ENCODE data around the gene ERVFRD-1. TPM values are rescaled to one million over a fixed set of nuclear protein-coding genes. Genes with fewer than 3 reads are reported as not detected.
A peak's percentile ranks its signal among the peaks of the same experiment; 100 is the strongest.
"Not testable (repeated sequence)": the region's sequence is repeated elsewhere in the genome, so short reads cannot be mapped to it uniquely, and the experiment has no call there.

The ERVFRD-1 gene
- total RNA-seq, 1 donor from 2014 or later, result 0.10 TPM

GRCh38 chr6:11128608-11129007 lies 17.1 kb upstream of the ERVFRD-1 start:
- DNase-seq, result no peak

- DNase-seq, result no peak
Observed at GRCh38 chr6:11126876-11127275, 15.4 kb upstream of the ERVFRD-1 start.

GRCh38 chr6:11123978-11124377 lies 12.5 kb upstream of the ERVFRD-1 start:
- no peak for DNase-seq

GRCh38 chr6:11122380-11122779 lies 10.9 kb upstream of the ERVFRD-1 start:
- no peak for DNase-seq

- peak; percentile 42 for DNase-seq
Observed at GRCh38 chr6:11121851-11122250, 10.3 kb upstream of the ERVFRD-1 start.

GRCh38 chr6:11120271-11121005 lies 8.9 kb upstream of the ERVFRD-1 start:
- DNase-seq, result no peak

- not testable (repeated sequence) for DNase-seq
Observed at GRCh38 chr6:11115808-11116536, 4.4 kb upstream of the ERVFRD-1 start.

- DNase-seq, result no peak
Observed at GRCh38 chr6:11113038-11113437, 1.5 kb upstream of the ERVFRD-1 start.

- no peak for DNase-seq
Observed at GRCh38 chr6:11111769-11112437, 378 bp upstream of the ERVFRD-1 start.

GRCh38 chr6:11108726-11109125 lies 2.8 kb downstream of the ERVFRD-1 start:
- DNase-seq, result no peak

GRCh38 chr6:11103065-11103464 lies 8.5 kb downstream of the ERVFRD-1 start:
- no peak for DNase-seq

- no peak for DNase-seq
Observed at GRCh38 chr6:11101417-11101816, 10.1 kb downstream of the ERVFRD-1 start.

- DNase-seq, result no peak
Observed at GRCh38 chr6:11098004-11098403, 13.5 kb downstream of the ERVFRD-1 start.

GRCh38 chr6:11097476-11097875 lies 14.0 kb downstream of the ERVFRD-1 start:
- DNase-seq, result no peak

GRCh38 chr6:11096109-11096508 lies 15.4 kb downstream of the ERVFRD-1 start:
- DNase-seq, result peak; percentile 4

GRCh38 chr6:11094941-11095340 lies 16.6 kb downstream of the ERVFRD-1 start:
- DNase-seq, result no peak

- DNase-seq, result peak; percentile 49
Observed at GRCh38 chr6:11094411-11094851, 17.1 kb downstream of the ERVFRD-1 start.

GRCh38 chr6:11093626-11094410 lies 17.7 kb downstream of the ERVFRD-1 start, which contains the start of gene SMIM13:
SMIM13 (plus strand) TSS chr6:11093834; CDS start chr6:11094314, 480 bp downstream.
- DNase-seq, result peak; percentile 99

GRCh38 chr6:11093376-11093625 lies 18.2 kb downstream of the ERVFRD-1 start:
- no peak for DNase-seq

GRCh38 chr6:11092668-11093375 lies 18.7 kb downstream of the ERVFRD-1 start:
- DNase-seq, result no peak

GRCh38 chr6:11091141-11091540 lies 20.4 kb downstream of the ERVFRD-1 start:
- DNase-seq, result not testable (repeated sequence)

- no peak for DNase-seq
Observed at GRCh38 chr6:11089695-11090094, 21.8 kb downstream of the ERVFRD-1 start.

Data from tongue (tissue), 2 donors.